ENCODE data around the gene ZNF132.

Gene ZNF132

GRCh38 chr19:58393725-58394033 is 46.3 kb downstream of the ZNF132 start:
- Histone ChIP-seq H3K9me3 (no peaks in the 10 kb centered on the region), H3K36me3 (peaks cover 81% of the 10 kb centered on the region), H3K27ac (no peak overlapping the region), H3K27me3 (peaks cover 8% of the 10 kb centered on the region), H4K20me1 (peaks cover 75% of the 10 kb centered on the region), H3K4me1 (peaks cover 27% of the 10 kb centered on the region), H3K4me2 (no peak overlapping the region), H3K4me3 (no peak overlapping the region), H3K9ac (no peak overlapping the region)
- TF ChIP-seq Cebpa-rat (IDR thresholded peaks at IDR 0.05) = no peak

- Histone ChIP-seq H3K36me3 (peaks cover 87% of the 10 kb centered on the region), H4K20me1 (peaks cover 80% of the 10 kb centered on the region), H3K9me3 (no peaks in the 10 kb centered on the region), H3K27me3 (peaks cover 8% of the 10 kb centered on the region), H3K4me2 (no peak overlapping the region), H3K4me1 (peaks cover 33% of the 10 kb centered on the region), H3K4me3 (no peak overlapping the region), H3K9ac (no peak overlapping the region), H3K27ac (no peak overlapping the region)
- no peak for TF ChIP-seq Cebpa-rat (IDR thresholded peaks at IDR 0.05)
These were observed 46.8 kb downstream of the ZNF132 start for GRCh38 chr19:58392945-58393724.

DNA sequence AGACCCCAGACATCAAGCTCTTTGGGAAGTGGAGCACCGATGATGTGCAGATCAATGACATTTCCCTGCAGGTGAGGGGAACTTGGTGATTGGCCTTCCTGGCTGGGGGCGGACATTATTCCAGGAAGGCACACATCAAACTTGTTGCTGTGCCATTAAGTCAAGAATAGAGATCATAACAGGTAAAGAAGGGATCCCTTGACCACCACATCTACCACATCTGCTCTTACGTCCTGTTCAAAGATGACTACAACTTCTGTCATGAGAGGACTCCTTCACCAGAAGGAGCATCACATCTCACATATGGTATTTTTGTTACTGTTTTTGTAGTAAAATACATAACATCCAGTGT is 51.8 kb downstream of the ZNF132 start:
- Histone ChIP-seq H3K4me1 (peaks cover 62% of the 10 kb centered on the region), H3K27me3 (no peaks in the 10 kb centered on the region), H3K36me3 (peaks cover 53% of the 10 kb centered on the region), H3K4me3 (peak overlapping the region; percentile 94), H4K20me1 (peaks cover 60% of the 10 kb centered on the region), H3K9ac (peak overlapping the region; percentile 98), H3K9me3 (no peaks in the 10 kb centered on the region), H3K4me2 (peak overlapping the region; percentile 97), H3K27ac (0 out of 2 replicates have a peak overlapping the region, but pooled peaks have one; percentile 98)
- TF ChIP-seq Cebpa-rat (IDR thresholded peaks at IDR 0.05) = no peak

GRCh38 chr19:58387338-58388174 is 52.4 kb downstream of the ZNF132 start:
- H3K27ac ChIP-seq = peak overlapping the region; percentile 98
- peaks cover 54% of the 10 kb centered on the region for H4K20me1 ChIP-seq
- H3K4me1 ChIP-seq = peaks cover 68% of the 10 kb centered on the region
- peaks cover 47% of the 10 kb centered on the region for H3K36me3 ChIP-seq
- H3K9ac ChIP-seq = peak overlapping the region; percentile 98
- H3K4me3 ChIP-seq = peak overlapping the region; percentile 94
- peak overlapping the region; percentile 97 for H3K4me2 ChIP-seq
- H3K27me3 ChIP-seq = no peaks in the 10 kb centered on the region
- no peaks in the 10 kb centered on the region for H3K9me3 ChIP-seq
- no peak for TF ChIP-seq Cebpa-rat (IDR thresholded peaks at IDR 0.05)

DNA sequence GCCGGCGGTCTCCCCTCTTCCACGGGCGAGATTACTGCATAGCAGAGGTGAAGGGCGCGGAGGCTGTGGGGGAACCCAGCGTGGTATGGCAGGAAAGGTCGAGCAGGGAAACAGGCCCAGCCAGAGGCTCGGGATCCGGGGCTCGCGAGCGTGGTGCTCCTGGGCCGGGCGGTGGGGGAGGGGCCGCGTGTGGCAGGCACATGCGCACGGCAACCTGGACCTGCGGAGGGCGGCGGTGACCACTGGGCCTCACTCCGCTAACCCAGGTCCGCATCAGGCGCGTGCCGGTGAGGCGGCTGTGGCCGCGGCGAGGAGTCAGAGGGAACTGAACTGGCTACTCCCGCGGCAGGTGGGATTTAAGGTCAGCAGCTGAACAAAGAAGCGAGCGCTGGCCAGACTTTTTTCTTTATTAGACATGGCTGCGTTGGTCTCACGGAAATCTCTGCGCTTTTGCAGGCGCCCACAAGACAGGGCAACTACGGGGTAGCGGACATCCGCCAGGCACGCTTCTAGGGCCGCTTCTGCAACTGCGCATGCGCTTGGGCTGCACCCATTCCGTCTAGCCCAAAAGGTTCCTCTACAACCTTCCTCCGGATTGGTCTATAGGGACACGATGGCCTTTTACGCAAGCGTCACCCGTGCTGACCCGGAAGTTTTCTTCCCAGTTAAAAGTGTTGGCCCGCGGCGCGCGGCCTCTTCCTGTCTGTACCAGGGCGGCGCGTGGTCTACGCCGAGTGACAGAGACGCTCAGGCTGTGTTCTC is 53.2 kb downstream of the ZNF132 start, which contains the start of gene RPS5:
Gene RPS5 (plus strand): TSS at position 694 of the 762 bp plus-strand sequence. CDS start 869 bp downstream, outside the sequence.
- H3K4me3 ChIP-seq = peak within 1 kb of the TSS; percentile 94
- H3K4me1 ChIP-seq = peaks cover 76% of the 10 kb centered on the region
- peak within 1 kb of the TSS; percentile 98 for H3K9ac ChIP-seq
- no peak; the same call in 1 of the 2 replicates for TF ChIP-seq Cebpa-rat (IDR thresholded peaks at IDR 0.05)
- H3K4me2 ChIP-seq = peak within 1 kb of the TSS; percentile 97
- H3K36me3 ChIP-seq = peaks cover 39% of the 10 kb centered on the region
- H4K20me1 ChIP-seq = peaks cover 46% of the 10 kb centered on the region
- H3K9me3 ChIP-seq = no peaks in the 10 kb centered on the region
- H3K27ac ChIP-seq = peak within 1 kb of the TSS; percentile 98
- H3K27me3 ChIP-seq = no peaks in the 10 kb centered on the region

- Histone ChIP-seq H3K36me3 (peaks cover 32% of the 10 kb centered on the region), H3K4me2 (peak overlapping the region; percentile 95), H3K4me3 (peak overlapping the region; percentile 94), H3K4me1 (peaks cover 76% of the 10 kb centered on the region), H3K27me3 (no peaks in the 10 kb centered on the region), H4K20me1 (peaks cover 39% of the 10 kb centered on the region), H3K9me3 (no peaks in the 10 kb centered on the region), H3K9ac (peak overlapping the region; percentile 98), H3K27ac (peak overlapping the region; percentile 98)
- no peak for TF ChIP-seq Cebpa-rat (IDR thresholded peaks at IDR 0.05)
These were observed 53.9 kb downstream of the ZNF132 start for GRCh38 chr19:58385891-58386575.

DNA sequence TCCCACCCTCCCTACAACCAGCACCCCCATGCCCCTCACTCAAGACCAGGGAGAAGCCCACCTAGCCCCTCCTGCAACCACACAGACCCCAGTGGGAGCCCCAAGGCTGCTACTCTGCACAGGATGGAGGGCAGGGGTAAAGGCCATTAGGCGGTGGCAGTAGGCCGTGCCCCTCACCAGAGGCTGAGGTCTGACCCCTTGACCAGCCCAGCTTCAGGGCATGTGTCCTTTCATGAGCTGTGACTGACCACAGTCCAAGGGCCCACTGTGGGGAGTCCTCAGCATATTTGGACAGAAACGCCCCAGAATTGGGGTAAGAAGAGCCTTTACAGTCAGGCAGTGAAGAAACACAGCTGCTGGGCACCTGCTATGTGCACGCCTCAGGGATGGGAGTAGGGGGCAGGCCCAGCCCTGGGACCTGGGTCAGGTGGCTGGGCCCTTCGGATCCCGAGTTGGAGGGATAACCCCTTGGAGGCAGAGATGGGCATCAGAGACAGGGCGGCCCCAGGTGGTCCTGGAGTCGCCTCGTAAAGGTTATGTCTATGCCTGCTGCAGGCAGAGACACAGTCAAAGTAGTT is 54.6 kb downstream of the ZNF132 start:
- Histone ChIP-seq H3K9ac (peak overlapping the region; percentile 98), H3K27ac (peak overlapping the region; percentile 98), H3K9me3 (no peaks in the 10 kb centered on the region), H3K4me1 (peaks cover 70% of the 10 kb centered on the region), H3K36me3 (peaks cover 26% of the 10 kb centered on the region), H3K4me2 (peak overlapping the region; percentile 95), H4K20me1 (peaks cover 33% of the 10 kb centered on the region), H3K27me3 (no peaks in the 10 kb centered on the region), H3K4me3 (peak overlapping the region; percentile 94)
- no peak for TF ChIP-seq Cebpa-rat (IDR thresholded peaks at IDR 0.05)

GRCh38 chr19:58382997-58383603 is 56.9 kb downstream of the ZNF132 start:
- H3K9ac ChIP-seq = peak overlapping the region; percentile 79
- peaks cover 3% of the 10 kb centered on the region for H3K36me3 ChIP-seq
- no peak for TF ChIP-seq Cebpa-rat (IDR thresholded peaks at IDR 0.05)

More at GRCh38 chr19:58382997-58383603, 56.9 kb downstream of the ZNF132 start:
- H3K4me2 ChIP-seq = peak overlapping the region; percentile 97
- peak overlapping the region; percentile 94 for H3K27ac ChIP-seq
- H3K27me3 ChIP-seq = no peaks in the 10 kb centered on the region
- peak overlapping the region; percentile 81; the same call in 1 of the 2 replicates for H3K4me3 ChIP-seq
- H3K4me1 ChIP-seq = peaks cover 66% of the 10 kb centered on the region
- H3K9me3 ChIP-seq = no peaks in the 10 kb centered on the region
- peaks cover 10% of the 10 kb centered on the region for H4K20me1 ChIP-seq
